Measurements from ENCODE around the gene ARFGAP3. TPM values are rescaled to one million over a fixed set of nuclear protein-coding genes. Genes with fewer than 3 reads are reported as not detected.
A peak's percentile ranks its signal among the peaks of the same experiment; 100 is the strongest.
"Not testable (repeated sequence)": the region's sequence is repeated elsewhere in the genome, so short reads cannot be mapped to it uniquely, and the experiment has no call there.

Gene ARFGAP3
- total RNA-seq, 1 donor from 2014 or later, result 74.2 TPM

- no peak for DNase-seq
These were observed 63.1 kb downstream of the ARFGAP3 start for GRCh38 chr22:42793848-42794405.

- no peak for DNase-seq
These were observed 63.9 kb downstream of the ARFGAP3 start for GRCh38 chr22:42792909-42793847.

- no peak for DNase-seq
These were observed 64.6 kb downstream of the ARFGAP3 start for GRCh38 chr22:42792453-42792908.

GRCh38 chr22:42791721-42792452 lies 65.2 kb downstream of the ARFGAP3 start:
- no peak for DNase-seq

- no peak for DNase-seq
These were observed 68.6 kb downstream of the ARFGAP3 start for GRCh38 chr22:42788466-42788865.

- no peak for DNase-seq
These were observed 69.1 kb downstream of the ARFGAP3 start for GRCh38 chr22:42788021-42788420.

GRCh38 chr22:42787357-42787736 lies 69.7 kb downstream of the ARFGAP3 start:
- DNase-seq, result no peak

- DNase-seq, result no peak
These were observed 70.3 kb downstream of the ARFGAP3 start for GRCh38 chr22:42786606-42787356.

- DNase-seq, result no peak
These were observed 71.2 kb downstream of the ARFGAP3 start for GRCh38 chr22:42785706-42786499.

GRCh38 chr22:42782306-42782705 lies 74.8 kb downstream of the ARFGAP3 start:
- not testable (repeated sequence) for DNase-seq

GRCh38 chr22:42780070-42780540 lies 77.0 kb downstream of the ARFGAP3 start:
- DNase-seq, result peak; percentile 97

- no peak for DNase-seq
These were observed 79.9 kb downstream of the ARFGAP3 start for GRCh38 chr22:42777126-42777525.

GRCh38 chr22:42773167-42773566 lies 83.9 kb downstream of the ARFGAP3 start:
- DNase-seq, result no peak

GRCh38 chr22:42772647-42773046 lies 84.4 kb downstream of the ARFGAP3 start:
- DNase-seq, result no peak

- DNase-seq, result no peak
These were observed 86.0 kb downstream of the ARFGAP3 start for GRCh38 chr22:42770941-42771647.

GRCh38 chr22:42770448-42770726 lies 86.7 kb downstream of the ARFGAP3 start:
- DNase-seq, result no peak

- peak; percentile 69 for DNase-seq
These were observed 87.3 kb downstream of the ARFGAP3 start for GRCh38 chr22:42769574-42770447.

GRCh38 chr22:42769238-42769573 lies 87.9 kb downstream of the ARFGAP3 start:
- DNase-seq, result no peak

- DNase-seq, result no peak
These were observed 88.6 kb downstream of the ARFGAP3 start for GRCh38 chr22:42768385-42769035.

GRCh38 chr22:42766860-42767259 lies 90.2 kb downstream of the ARFGAP3 start:
- DNase-seq, result no peak

Data from dermis blood vessel endothelial cell (primary cell).